ENCODE data around the gene KIF6. TPM values are rescaled to one million over a fixed set of nuclear protein-coding genes. Genes with fewer than 3 reads are reported as not detected.

Gene KIF6
- total RNA-seq, 1 experiment from 2014 or later: not detected

- in situ Hi-C loops (cut with HindIII; ENCODE audit: low pct_unique_long_range_greater_than_20kb, low sequenced_read_pairs): no loop called here
- H3K27ac ChIP-seq (ENCODE audit: low read length): no peak overlapping the region
- no peaks in the 10 kb centered on the region for H3K27me3 ChIP-seq (ENCODE audit: control insufficient read depth, insufficient read depth, low read length)
- H3K4me3 ChIP-seq (ENCODE audit: low read depth in 2 of 2, low read length in 2 of 2): no peak overlapping the region
- no peak for ATAC-seq
- intact Hi-C loops (cut with micrococcal nuclease; ENCODE audit: unreplicated experiment): no loop called here
- H3K9me3 ChIP-seq (ENCODE audit: control insufficient read depth, insufficient read depth, low read depth, low read length): no peaks in the 10 kb centered on the region
- DNase-seq (ENCODE audit: low read depth, low spot score): no peak
- POLR2A ChIA-PET: no interaction called here
- TF ChIP-seq POLR2AphosphoS5 (IDR thresholded peaks at IDR 0.05; ENCODE audit: low read depth, low read length): no peak
- no peak for TF ChIP-seq SIN3A (IDR thresholded peaks at IDR 0.05; ENCODE audit: borderline replicate concordance, insufficient read depth, low read depth, low read length)
- TF ChIP-seq, protein P1, sequence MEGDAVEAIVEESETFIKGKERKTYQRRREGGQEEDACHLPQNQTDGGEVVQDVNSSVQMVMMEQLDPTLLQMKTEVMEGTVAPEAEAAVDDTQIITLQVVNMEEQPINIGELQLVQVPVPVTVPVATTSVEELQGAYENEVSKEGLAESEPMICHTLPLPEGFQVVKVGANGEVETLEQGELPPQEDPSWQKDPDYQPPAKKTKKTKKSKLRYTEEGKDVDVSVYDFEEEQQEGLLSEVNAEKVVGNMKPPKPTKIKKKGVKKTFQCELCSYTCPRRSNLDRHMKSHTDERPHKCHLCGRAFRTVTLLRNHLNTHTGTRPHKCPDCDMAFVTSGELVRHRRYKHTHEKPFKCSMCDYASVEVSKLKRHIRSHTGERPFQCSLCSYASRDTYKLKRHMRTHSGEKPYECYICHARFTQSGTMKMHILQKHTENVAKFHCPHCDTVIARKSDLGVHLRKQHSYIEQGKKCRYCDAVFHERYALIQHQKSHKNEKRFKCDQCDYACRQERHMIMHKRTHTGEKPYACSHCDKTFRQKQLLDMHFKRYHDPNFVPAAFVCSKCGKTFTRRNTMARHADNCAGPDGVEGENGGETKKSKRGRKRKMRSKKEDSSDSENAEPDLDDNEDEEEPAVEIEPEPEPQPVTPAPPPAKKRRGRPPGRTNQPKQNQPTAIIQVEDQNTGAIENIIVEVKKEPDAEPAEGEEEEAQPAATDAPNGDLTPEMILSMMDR (IDR thresholded peaks at IDR 0.05): no peak
- no peak for TF ChIP-seq TCF7L2 (IDR thresholded peaks at IDR 0.05; ENCODE audit: low read depth, low read length)
- TF ChIP-seq, protein P2, sequence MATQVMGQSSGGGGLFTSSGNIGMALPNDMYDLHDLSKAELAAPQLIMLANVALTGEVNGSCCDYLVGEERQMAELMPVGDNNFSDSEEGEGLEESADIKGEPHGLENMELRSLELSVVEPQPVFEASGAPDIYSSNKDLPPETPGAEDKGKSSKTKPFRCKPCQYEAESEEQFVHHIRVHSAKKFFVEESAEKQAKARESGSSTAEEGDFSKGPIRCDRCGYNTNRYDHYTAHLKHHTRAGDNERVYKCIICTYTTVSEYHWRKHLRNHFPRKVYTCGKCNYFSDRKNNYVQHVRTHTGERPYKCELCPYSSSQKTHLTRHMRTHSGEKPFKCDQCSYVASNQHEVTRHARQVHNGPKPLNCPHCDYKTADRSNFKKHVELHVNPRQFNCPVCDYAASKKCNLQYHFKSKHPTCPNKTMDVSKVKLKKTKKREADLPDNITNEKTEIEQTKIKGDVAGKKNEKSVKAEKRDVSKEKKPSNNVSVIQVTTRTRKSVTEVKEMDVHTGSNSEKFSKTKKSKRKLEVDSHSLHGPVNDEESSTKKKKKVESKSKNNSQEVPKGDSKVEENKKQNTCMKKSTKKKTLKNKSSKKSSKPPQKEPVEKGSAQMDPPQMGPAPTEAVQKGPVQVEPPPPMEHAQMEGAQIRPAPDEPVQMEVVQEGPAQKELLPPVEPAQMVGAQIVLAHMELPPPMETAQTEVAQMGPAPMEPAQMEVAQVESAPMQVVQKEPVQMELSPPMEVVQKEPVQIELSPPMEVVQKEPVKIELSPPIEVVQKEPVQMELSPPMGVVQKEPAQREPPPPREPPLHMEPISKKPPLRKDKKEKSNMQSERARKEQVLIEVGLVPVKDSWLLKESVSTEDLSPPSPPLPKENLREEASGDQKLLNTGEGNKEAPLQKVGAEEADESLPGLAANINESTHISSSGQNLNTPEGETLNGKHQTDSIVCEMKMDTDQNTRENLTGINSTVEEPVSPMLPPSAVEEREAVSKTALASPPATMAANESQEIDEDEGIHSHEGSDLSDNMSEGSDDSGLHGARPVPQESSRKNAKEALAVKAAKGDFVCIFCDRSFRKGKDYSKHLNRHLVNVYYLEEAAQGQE (IDR thresholded peaks at IDR 0.05; ENCODE audit: insufficient read depth in 1 of 2, low read depth in 2 of 2, low read length in 1 of 2): no peak
- BruUV-seq (replicated peaks): no TSS peak
- no peaks in the 10 kb centered on the region for H3K4me1 ChIP-seq (ENCODE audit: control insufficient read depth, insufficient read depth, low read length)
- no peaks in the 10 kb centered on the region for H3K36me3 ChIP-seq (ENCODE audit: control insufficient read depth, insufficient read depth, low read length)
- CTCF ChIA-PET: no interaction called here
Observed at GRCh38 chr6:39769012-39769411, 43.8 kb upstream of the KIF6 start.

GRCh38 chr6:39765508-39766065 lies 40.4 kb upstream of the KIF6 start:
- POLR2A ChIA-PET: no interaction called here
- no TSS peak for BruUV-seq (replicated peaks)

More at GRCh38 chr6:39765508-39766065, 40.4 kb upstream of the KIF6 start:
- H3K9me3 ChIP-seq (ENCODE audit: control insufficient read depth, insufficient read depth, low read depth, low read length): no peaks in the 10 kb centered on the region
- intact Hi-C loops (cut with micrococcal nuclease; ENCODE audit: unreplicated experiment) (no loop called here), in situ Hi-C loops (cut with HindIII; ENCODE audit: low pct_unique_long_range_greater_than_20kb, low sequenced_read_pairs) (no loop called here)
- H3K27me3 ChIP-seq (ENCODE audit: control insufficient read depth, insufficient read depth, low read length): no peaks in the 10 kb centered on the region
- TF ChIP-seq POLR2AphosphoS5 (IDR thresholded peaks at IDR 0.05; ENCODE audit: low read depth, low read length): no peak
- TF ChIP-seq, protein P1 (IDR thresholded peaks at IDR 0.05): no peak
- no peak for TF ChIP-seq SIN3A (IDR thresholded peaks at IDR 0.05; ENCODE audit: borderline replicate concordance, insufficient read depth, low read depth, low read length)
- no peak for TF ChIP-seq TCF7L2 (IDR thresholded peaks at IDR 0.05; ENCODE audit: low read depth, low read length)
- TF ChIP-seq, protein P2 (IDR thresholded peaks at IDR 0.05; ENCODE audit: insufficient read depth in 1 of 2, low read depth in 2 of 2, low read length in 1 of 2): no peak
- CTCF ChIA-PET: no interaction called here
- H3K36me3 ChIP-seq (ENCODE audit: control insufficient read depth, insufficient read depth, low read length): no peaks in the 10 kb centered on the region
- no peak for DNase-seq (ENCODE audit: low read depth, low spot score)
- no peak overlapping the region for H3K4me3 ChIP-seq (ENCODE audit: low read depth in 2 of 2, low read length in 2 of 2)
- H3K4me1 ChIP-seq (ENCODE audit: control insufficient read depth, insufficient read depth, low read length): no peaks in the 10 kb centered on the region
- no peak for ATAC-seq
- H3K27ac ChIP-seq (ENCODE audit: low read length): no peak overlapping the region

All from Panc1 (cell line).